Measurements from ENCODE around the gene PRKN. TPM values are rescaled to one million over a fixed set of nuclear protein-coding genes. Genes with fewer than 3 reads are reported as not detected.

Gene PRKN
- total RNA-seq, 1 donor from 2014 or later = 2.8 TPM

GRCh38 chr6:162388383-162388777, 339.2 kb downstream of the PRKN start:
- Histone ChIP-seq H3F3A (ENCODE audit: low read depth) (no peaks in the 10 kb centered on the region), H3K27me3 (no peaks in the 10 kb centered on the region), H3K27ac (no peak overlapping the region), H3K4me3 (no peak overlapping the region), H3K4me2 (no peak overlapping the region), H3K9me3 (ENCODE audit: low read depth) (no peaks in the 10 kb centered on the region), H3K79me2 (ENCODE audit: low read depth) (no peaks in the 10 kb centered on the region), H2AFZ (replicated peaks) (no peak overlapping the region), H3K36me3 (no peaks in the 10 kb centered on the region), H3K4me1 (no peaks in the 10 kb centered on the region), H3K9ac (no peak overlapping the region), H4K20me1 (ENCODE audit: low read depth) (no peaks in the 10 kb centered on the region)
- Mint-ChIP-seq H3K4me1 (no peaks in the 10 kb centered on the region), H3K9me3 (no peaks in the 10 kb centered on the region), H3K27ac (peak overlapping the region; percentile 14), H3K4me3 (no peak overlapping the region), H3K36me3 (peaks cover 2% of the 10 kb centered on the region), H3K27me3 (ENCODE audit: insufficient read depth, low read depth) (peaks cover 5% of the 10 kb centered on the region)
- no peak for DNase-seq (ENCODE audit: low spot score)
- TF ChIP-seq CTCF (IDR thresholded peaks at IDR 0.05) = no peak
- no peak for TF ChIP-seq EZH2 (IDR thresholded peaks at IDR 0.05)
- TF ChIP-seq EZH2phosphoT487 (IDR thresholded peaks at IDR 0.05) = no peak

GRCh38 chr6:162387718-162388382, 339.7 kb downstream of the PRKN start:
- H3K4me3 Mint-ChIP-seq = no peak overlapping the region

GRCh38 chr6:162385980-162386379, 341.6 kb downstream of the PRKN start:
- no peak for DNase-seq (ENCODE audit: low spot score)
- H3K36me3 Mint-ChIP-seq = peaks cover 2% of the 10 kb centered on the region
- H3K27ac Mint-ChIP-seq = no peak overlapping the region
- H3K4me1 Mint-ChIP-seq = no peaks in the 10 kb centered on the region
- H3K9ac ChIP-seq = no peak overlapping the region
- H3K4me3 Mint-ChIP-seq = no peak overlapping the region
- no peaks in the 10 kb centered on the region for H3K4me1 ChIP-seq
- H3K4me3 ChIP-seq = no peak overlapping the region
- H3K27me3 Mint-ChIP-seq (ENCODE audit: insufficient read depth, low read depth) = peaks cover 2% of the 10 kb centered on the region
- no peaks in the 10 kb centered on the region for H3K79me2 ChIP-seq (ENCODE audit: low read depth)
- no peaks in the 10 kb centered on the region for H3F3A ChIP-seq (ENCODE audit: low read depth)
- no peak for TF ChIP-seq CTCF (IDR thresholded peaks at IDR 0.05)
- no peak for TF ChIP-seq EZH2 (IDR thresholded peaks at IDR 0.05)
- no peak for TF ChIP-seq EZH2phosphoT487 (IDR thresholded peaks at IDR 0.05)
- no peaks in the 10 kb centered on the region for H4K20me1 ChIP-seq (ENCODE audit: low read depth)
- no peak overlapping the region for H3K27ac ChIP-seq
- H3K4me2 ChIP-seq = no peak overlapping the region
- no peaks in the 10 kb centered on the region for H3K9me3 ChIP-seq (ENCODE audit: low read depth)
- H3K27me3 ChIP-seq = no peaks in the 10 kb centered on the region
- no peaks in the 10 kb centered on the region for H3K9me3 Mint-ChIP-seq
- H2AFZ ChIP-seq (replicated peaks) = no peak overlapping the region
- H3K36me3 ChIP-seq = no peaks in the 10 kb centered on the region

More at GRCh38 chr6:162387718-162388382, 339.7 kb downstream of the PRKN start:
- DNase-seq (ENCODE audit: low spot score) = no peak
- H3K27me3 ChIP-seq = no peaks in the 10 kb centered on the region
- H3K27ac ChIP-seq = no peak overlapping the region
- peak overlapping the region; percentile 58 for H2AFZ ChIP-seq (replicated peaks)
- no peaks in the 10 kb centered on the region for H3K36me3 ChIP-seq
- H3K27me3 Mint-ChIP-seq (ENCODE audit: insufficient read depth, low read depth) = peaks cover 5% of the 10 kb centered on the region
- no peaks in the 10 kb centered on the region for H3K4me1 Mint-ChIP-seq
- no peaks in the 10 kb centered on the region for H3F3A ChIP-seq (ENCODE audit: low read depth)
- H3K4me1 ChIP-seq = no peaks in the 10 kb centered on the region
- H3K9me3 ChIP-seq (ENCODE audit: low read depth) = no peaks in the 10 kb centered on the region
- H4K20me1 ChIP-seq (ENCODE audit: low read depth) = no peaks in the 10 kb centered on the region
- no peaks in the 10 kb centered on the region for H3K79me2 ChIP-seq (ENCODE audit: low read depth)
- H3K27ac Mint-ChIP-seq = peak overlapping the region; percentile 14
- no peak overlapping the region for H3K9ac ChIP-seq
- peaks cover 2% of the 10 kb centered on the region for H3K36me3 Mint-ChIP-seq
- H3K4me3 ChIP-seq = no peak overlapping the region
- H3K4me2 ChIP-seq = no peak overlapping the region
- TF ChIP-seq CTCF (IDR thresholded peaks at IDR 0.05) (no peak), EZH2 (IDR thresholded peaks at IDR 0.05) (no peak), EZH2phosphoT487 (IDR thresholded peaks at IDR 0.05) (no peak)
- no peaks in the 10 kb centered on the region for H3K9me3 Mint-ChIP-seq

Measured in neural progenitor cell (in vitro differentiated cells).